T47D (cell line): ENCODE data around the gene DEUP1.

ENCODE experiments used
- DNase-seq, 2 experiments: peaks; one replicate each; pipeline versions ENCODE4 v3.0.0 to v3.0.0-alpha.2; 2011 to 2012; ENCODE audit warnings: low read depth in 1 of 2, low spot score in 1 of 2
- JUND ChIP-seq: IDR thresholded peaks from 2 replicates; pipeline ENCODE4 v1.6.1; 2012; ENCODE audit warnings: low read depth
- in situ Hi-C: cut with HindIII; loops from 2 replicates; pipeline ENCODE4 v1.10.0; 2016; ENCODE audit warnings: low sequenced_read_pairs, low pct_unique_long_range_greater_than_20kb

The DEUP1 gene

DNA sequence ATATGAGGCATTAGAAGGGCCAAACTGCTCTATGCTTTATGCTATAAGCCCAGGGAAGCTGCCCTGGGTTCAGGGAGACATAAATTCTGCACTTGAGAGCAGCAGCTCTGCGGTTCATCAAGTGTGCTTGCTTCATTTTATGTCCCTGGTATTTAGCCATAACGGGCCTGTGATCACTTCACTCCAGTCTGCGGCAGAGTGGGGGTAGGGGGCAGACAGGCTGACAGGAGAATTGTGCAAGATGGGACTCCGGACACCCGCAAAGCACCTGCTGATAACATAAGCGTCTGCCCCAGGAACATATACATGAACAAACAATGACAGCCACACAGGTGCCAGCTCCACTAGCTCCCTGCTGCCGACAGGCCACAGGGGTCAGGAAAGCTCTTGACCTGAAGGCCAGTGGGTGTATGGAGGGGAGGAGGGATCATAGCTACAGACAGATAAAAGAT, 156.5 kb downstream of the DEUP1 start:
- no peak for TF ChIP-seq JUND
- in situ Hi-C loops: no loop called here
- no peak for DNase-seq
